Left ventricle myocardium superior (tissue), 1 donor: Measurements from ENCODE around the gene CTNNA3. TPM values are rescaled to one million over a fixed set of nuclear protein-coding genes. Genes with fewer than 3 reads are reported as not detected.

Experiments used
- ATAC-seq: fragments of 200-7000 bp; cut with Tn5 transposase; one replicate; pipeline ENCODE4 v1.9.1; 2020; ENCODE audit warnings: mild to moderate bottlenecking, moderate library complexity
- DNase-seq: peaks from one replicate; pipeline ENCODE4 v3.0.0-alpha.2; 2020
- intact Hi-C: fragments of 100-400 bp; cut with micrococcal nuclease; formaldehyde crosslinking; loops from one replicate; pipeline ENCODE4 v1.11.0; 2022
- total RNA-seq: library from RNA; stranded (reverse); fragmentation: NEBNext Ultra II Directional; extraction: Animal tissue kit (Norgen Biotek cat#: 25700); gene quantifications from one replicate; pipeline ENCODE4 v1.2.1, GENCODE V29; 2021
- donor health status: DM: no; HTN: yes; CAD: no; lungs with severe emphysema.

Gene CTNNA3
- total RNA-seq, 1 donor from 2014 or later = 130 TPM

DNA sequence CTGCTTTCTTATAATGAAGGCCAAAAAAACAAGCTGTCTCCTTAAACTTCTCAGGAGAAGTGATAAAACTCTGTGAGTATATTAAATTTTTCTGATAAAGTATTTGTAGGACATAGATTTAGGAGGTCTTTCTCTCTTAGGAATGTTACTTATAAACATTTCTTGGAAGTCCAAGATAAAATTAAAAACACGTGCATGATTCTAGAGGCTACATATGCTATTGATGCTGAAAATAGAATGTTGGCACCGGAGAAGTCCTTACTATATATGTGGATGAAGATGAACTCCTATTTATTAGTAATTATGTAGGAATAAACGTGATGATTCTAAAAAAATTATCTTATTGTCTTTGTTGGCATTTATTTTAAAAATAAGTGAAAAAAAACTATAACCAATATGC is 1011.4 kb downstream of the CTNNA3 start:
- ATAC-seq (no peak), DNase-seq (no peak)
- intact Hi-C loops = no loop called here

GRCh38 chr10:66680886-66681285 is 1015.1 kb downstream of the CTNNA3 start:
- intact Hi-C loops = no loop called here
- ATAC-seq = no peak

GRCh38 chr10:66678521-66678920 is 1017.5 kb downstream of the CTNNA3 start:
- ATAC-seq = no peak

More at GRCh38 chr10:66680886-66681285, 1015.1 kb downstream of the CTNNA3 start:
- no peak for DNase-seq

DNA sequence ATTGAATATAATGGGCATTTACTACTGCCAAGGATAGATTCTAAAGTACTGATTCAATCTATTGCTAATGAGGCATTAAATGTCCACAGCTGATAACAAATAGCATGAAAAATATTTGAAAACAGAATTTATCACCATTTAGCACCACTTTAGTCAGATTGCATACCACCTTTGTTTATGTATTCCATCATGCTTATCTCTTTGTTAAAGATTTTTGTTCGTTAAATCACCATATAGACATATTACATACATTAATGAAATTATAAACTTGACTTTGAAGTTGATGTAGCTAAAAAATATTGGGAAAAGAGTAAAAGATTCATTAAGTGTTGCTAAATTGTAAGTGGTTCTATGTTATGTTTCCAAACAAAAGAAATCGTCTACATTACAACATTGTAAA is 1022.9 kb downstream of the CTNNA3 start:
- no peak for DNase-seq
- intact Hi-C loops = no loop called here

More at GRCh38 chr10:66678521-66678920, 1017.5 kb downstream of the CTNNA3 start:
- intact Hi-C loops = no loop called here
- DNase-seq = no peak

DNA sequence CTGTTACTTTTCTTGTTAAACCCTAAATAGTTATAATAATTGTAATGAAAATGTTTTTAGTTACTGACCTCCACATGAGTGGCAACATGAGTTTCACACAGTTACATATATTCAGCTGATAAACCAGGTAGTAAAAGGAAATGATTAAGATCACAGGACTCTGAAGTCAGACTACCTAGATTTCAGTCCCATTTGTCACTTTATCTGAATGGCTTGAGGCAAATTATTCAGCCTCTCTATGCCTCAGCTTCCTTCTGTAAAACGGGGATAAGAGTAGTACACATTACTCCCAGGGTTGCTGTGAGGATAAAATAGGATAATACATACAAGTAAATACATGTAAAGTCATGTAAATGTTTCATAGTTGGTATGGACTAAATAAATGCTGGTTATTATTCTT is 1024.4 kb downstream of the CTNNA3 start:
- intact Hi-C loops = no loop called here
- no peak for DNase-seq
- ATAC-seq = no peak

More for the DNA sequence above, 1022.9 kb downstream of the CTNNA3 start:
- no peak for ATAC-seq

DNA sequence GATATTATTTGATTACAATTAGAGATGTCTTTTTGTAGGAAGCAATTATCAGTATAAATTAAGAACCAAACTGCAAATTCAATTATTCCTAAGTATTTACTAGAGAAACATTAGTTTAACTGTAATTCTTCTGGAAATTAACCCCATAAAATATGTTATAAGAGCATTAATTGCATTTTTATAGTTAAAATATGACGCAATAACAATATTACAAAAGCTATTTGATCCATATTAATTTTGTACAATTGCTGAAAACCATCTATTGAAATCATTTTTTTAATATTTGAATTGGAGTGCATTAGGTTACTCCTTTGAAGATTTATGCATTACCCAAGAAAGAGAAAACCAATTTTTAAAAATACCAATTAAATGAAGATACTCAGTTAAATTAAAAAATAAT is 1024.9 kb downstream of the CTNNA3 start:
- no peak for ATAC-seq
- no peak for DNase-seq
- intact Hi-C loops = no loop called here

GRCh38 chr10:66656499-66656898 is 1039.5 kb downstream of the CTNNA3 start:
- DNase-seq (no peak), ATAC-seq (no peak)
- intact Hi-C loops = no loop called here

- ATAC-seq = no peak
- intact Hi-C loops = no loop called here
Observed at GRCh38 chr10:66654861-66655260, 1041.1 kb downstream of the CTNNA3 start.

DNA sequence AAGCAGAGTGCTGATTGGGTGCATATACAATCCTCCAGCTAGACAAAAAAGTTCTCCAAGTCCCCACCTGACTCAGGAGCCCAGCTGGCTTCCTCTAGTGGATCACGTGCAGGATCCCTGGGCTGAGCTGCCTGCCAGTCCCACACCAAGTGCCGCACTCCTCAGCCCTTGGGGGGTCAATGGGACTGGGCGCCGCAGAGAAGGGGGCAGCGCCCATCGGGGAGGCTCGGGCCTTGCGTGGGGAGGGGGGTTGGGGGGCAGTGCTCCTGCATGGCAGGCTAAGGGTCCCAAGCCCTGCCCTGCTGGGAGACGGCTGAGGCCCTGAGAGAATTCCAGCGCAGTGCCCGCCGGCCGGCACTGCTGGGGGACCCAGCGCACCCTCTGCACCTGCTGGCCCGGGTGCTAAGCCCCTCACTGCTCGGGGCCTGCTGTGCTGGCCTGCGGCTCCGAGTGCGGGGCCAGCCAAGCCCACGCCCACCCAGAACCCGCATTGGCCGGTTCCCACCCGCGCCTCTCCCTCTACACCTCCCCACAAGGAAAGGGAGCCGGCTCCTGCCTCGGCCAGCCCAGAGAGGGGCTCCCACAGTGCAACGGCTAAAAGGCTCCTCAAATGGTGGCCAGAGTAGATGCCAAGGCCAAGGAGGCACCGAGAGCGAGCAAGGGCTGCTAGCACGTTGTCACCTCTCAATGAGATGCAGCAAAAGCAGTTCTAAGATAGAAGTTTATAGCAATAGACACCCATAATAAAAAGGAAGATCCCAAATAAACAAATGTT is 1044.5 kb downstream of the CTNNA3 start:
- ATAC-seq = no peak
- intact Hi-C loops = no loop called here
- DNase-seq = peak; percentile 16

More at GRCh38 chr10:66654861-66655260, 1041.1 kb downstream of the CTNNA3 start:
- DNase-seq = no peak

- ATAC-seq = no peak
Observed at GRCh38 chr10:66649626-66650025, 1046.4 kb downstream of the CTNNA3 start.

GRCh38 chr10:66642217-66642616 is 1053.8 kb downstream of the CTNNA3 start:
- no peak for ATAC-seq
- DNase-seq = no peak
- intact Hi-C loops = no loop called here

More at GRCh38 chr10:66649626-66650025, 1046.4 kb downstream of the CTNNA3 start:
- DNase-seq = no peak
- intact Hi-C loops = no loop called here

DNA sequence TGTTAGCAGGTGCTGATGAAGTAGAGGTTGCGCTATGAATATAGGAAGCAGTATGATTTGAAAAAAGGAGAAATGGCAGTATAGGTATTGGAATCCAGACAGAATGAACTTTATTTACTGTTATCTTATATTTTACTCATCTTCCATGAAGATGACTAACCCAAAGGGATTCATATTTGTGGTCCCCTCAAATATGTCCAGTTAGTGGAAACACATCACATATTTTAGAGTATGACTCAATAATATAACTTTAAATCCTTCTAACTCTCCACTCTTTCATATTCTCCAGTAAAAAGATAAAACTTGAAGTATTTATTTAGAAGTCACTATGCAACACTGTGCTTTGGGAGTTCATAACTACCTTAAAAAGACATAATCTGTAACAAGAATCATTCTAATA is 1056.6 kb downstream of the CTNNA3 start:
- intact Hi-C loops = no loop called here
- no peak for DNase-seq
- no peak for ATAC-seq

GRCh38 chr10:66637273-66638036 is 1058.5 kb downstream of the CTNNA3 start:
- peak; percentile 63 for ATAC-seq
- DNase-seq = peak; percentile 27
- intact Hi-C loops = no loop called here

DNA sequence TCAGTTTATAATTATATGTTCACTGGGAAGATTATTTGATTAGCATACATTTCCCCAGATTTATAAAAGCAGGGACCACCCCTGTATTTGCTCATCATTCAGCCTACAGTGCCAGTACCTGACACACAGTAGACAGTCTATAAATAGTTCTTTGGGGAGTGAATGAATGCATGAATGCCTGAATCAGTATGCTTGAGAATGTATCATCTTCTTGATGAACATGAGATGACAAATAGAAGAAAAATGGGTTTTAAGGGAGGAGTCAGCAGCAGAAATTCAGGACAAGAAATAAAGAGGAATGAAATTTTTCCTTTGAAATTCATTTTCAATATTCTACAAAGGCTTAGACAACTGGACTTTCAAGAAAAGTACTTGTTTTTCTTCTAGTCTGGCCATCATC is 1066.0 kb downstream of the CTNNA3 start:
- intact Hi-C loops = no loop called here
- ATAC-seq (no peak), DNase-seq (no peak)

GRCh38 chr10:66627156-66627555 is 1068.8 kb downstream of the CTNNA3 start:
- intact Hi-C loops = no loop called here
- ATAC-seq = peak; percentile 58

GRCh38 chr10:66625709-66626590 is 1070.0 kb downstream of the CTNNA3 start:
- ATAC-seq = no peak
- intact Hi-C loops = no loop called here

More at GRCh38 chr10:66627156-66627555, 1068.8 kb downstream of the CTNNA3 start:
- DNase-seq = no peak

DNA sequence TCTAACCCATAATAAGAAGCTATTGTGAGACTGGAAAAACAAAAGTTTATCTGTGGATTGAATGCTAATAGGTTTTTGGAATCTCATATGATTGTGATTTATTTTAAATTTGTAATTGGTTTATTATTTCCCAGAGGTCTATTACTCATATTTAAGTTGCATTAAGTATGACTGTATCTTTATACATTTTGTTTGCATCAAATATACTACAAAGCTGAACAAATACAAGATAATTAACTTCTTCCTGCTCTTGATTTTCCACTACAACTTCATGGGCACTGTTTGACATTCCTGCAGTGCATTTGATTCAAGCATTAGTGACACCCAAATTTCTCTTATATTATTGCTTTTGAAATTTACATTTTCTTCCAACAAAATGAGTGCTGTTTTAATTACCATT is 1073.9 kb downstream of the CTNNA3 start:
- DNase-seq = no peak
- intact Hi-C loops = no loop called here
- no peak for ATAC-seq

More at GRCh38 chr10:66625709-66626590, 1070.0 kb downstream of the CTNNA3 start:
- no peak for DNase-seq

GRCh38 chr10:66604195-66604594 is 1091.8 kb downstream of the CTNNA3 start:
- ATAC-seq = no peak
- no peak for DNase-seq
- intact Hi-C loops = no loop called here

GRCh38 chr10:66591865-66592264 is 1104.1 kb downstream of the CTNNA3 start:
- intact Hi-C loops = no loop called here
- ATAC-seq = no peak
- DNase-seq = no peak
